Tibial artery (tissue), 4 donors: ENCODE data around the gene SLC35E2B.

ENCODE experiments used
- DNase-seq, 2 donors: peaks; one replicate each; pipeline ENCODE4 v3.0.0-alpha.2; 2019
- H3K27ac ChIP-seq, 2 donors: fragments of 200-600 bp; sonication (generic) in 1 of 2; 1 replicate in 1 of 2; 2 replicates in 1 of 2; pipeline ENCODE4 v1.5.1; 2018 to 2019; ENCODE audit warnings: mild to moderate bottlenecking in 1 of 2
- H3K27me3 ChIP-seq, 2 donors: fragments of 200-600 bp; sonication (generic) in 1 of 2; one replicate each; pipeline versions ENCODE4 v1.5.1 to v1.6.0; 2016 to 2019
- H3K36me3 ChIP-seq, 3 donors: fragments of 200-600 bp; sonication (generic) in 2 of 3; one replicate each; pipeline ENCODE4 v1.5.1; 2016 to 2019; ENCODE audit warnings: mild to moderate bottlenecking in 2 of 3
- H3K4me1 ChIP-seq, 4 donors: fragments of 200-600 bp; sonication (generic) in 2 of 4; 1 replicate in 3 of 4; 2 replicates in 1 of 4; pipeline ENCODE4 v1.5.1; 2016 to 2019
- H3K4me3 ChIP-seq, 2 donors: fragments of 200-600 bp; sonication (generic) in 1 of 2; 1 replicate in 1 of 2; 2 replicates in 1 of 2; pipeline ENCODE4 v1.5.1; 2018 to 2019; ENCODE audit warnings: mild to moderate bottlenecking in 2 of 2
- H3K9me3 ChIP-seq, 3 donors: fragments of 200-600 bp; sonication (generic) in 1 of 3; one replicate each; pipeline ENCODE4 v1.5.1; 2016 to 2019
- CTCF ChIP-seq, 2 experiments: fragments of 200-600 bp in 1 of 2; fragments of 450-650 bp in 1 of 2; IDR thresholded peaks; one replicate each; pipeline ENCODE4 v1.5.1; 2017 to 2019; ENCODE audit warnings: antibody characterized with exemption in 2 of 2, mild to moderate bottlenecking in 1 of 2, moderate library complexity in 1 of 2
- intact Hi-C: fragments of 100-400 bp; cut with DNase I; formaldehyde crosslinking; loops from one replicate; pipeline ENCODE4 v1.15.0; 2023; ENCODE audit warnings: low total_unique reads

Gene SLC35E2B

GRCh38 chr1:1616838-1617237 is 75.8 kb downstream of the SLC35E2B start:
- no peak for TF ChIP-seq CTCF (IDR thresholded peaks at IDR 0.05)
- H3K9me3 ChIP-seq, result no peaks in the 10 kb centered on the region
- DNase-seq, result no peak
- intact Hi-C loops, result no loop called here
- H3K4me3 ChIP-seq, result peak overlapping the region; percentile 99 to 100
- H3K4me1 ChIP-seq, result peaks cover 5 to 40% (median 31%) of the 10 kb centered on the region in 4 donors
- H3K27ac ChIP-seq, result peak overlapping the region in 1 of 2 donors; percentile 100
- peaks cover 0 to 42% (median 4%) of the 10 kb centered on the region in 3 donors for H3K36me3 ChIP-seq
- no peaks in the 10 kb centered on the region for H3K27me3 ChIP-seq

- no peaks in the 10 kb centered on the region for H3K9me3 ChIP-seq
- TF ChIP-seq CTCF (IDR thresholded peaks at IDR 0.05), result no peak
- H3K27ac ChIP-seq, result peak overlapping the region; percentile 100
- no peak for DNase-seq
- H3K27me3 ChIP-seq, result no peaks in the 10 kb centered on the region
- H3K36me3 ChIP-seq, result peaks cover 0 to 36% (median 4%) of the 10 kb centered on the region in 3 donors
- H3K4me1 ChIP-seq, result peaks cover 5 to 40% (median 33%) of the 10 kb centered on the region in 4 donors
- peak overlapping the region; percentile 99 to 100 for H3K4me3 ChIP-seq
- intact Hi-C loops, result no loop called here
Observed at GRCh38 chr1:1616045-1616790, 76.4 kb downstream of the SLC35E2B start.

- intact Hi-C loops, result loop anchor here (2.0 kb wide), 1 partner anchor 41 kb away; the partner anchor contains the start of gene SSU72
- peak; percentile 91 to 96 for DNase-seq
- peak within 1 kb of the TSS; percentile 99 to 100 for H3K4me3 ChIP-seq
- H3K9me3 ChIP-seq, result no peaks in the 10 kb centered on the region
- H3K36me3 ChIP-seq, result peaks cover 0 to 28% (median 4%) of the 10 kb centered on the region in 3 donors
- TF ChIP-seq CTCF (IDR thresholded peaks at IDR 0.05), result no peak
- H3K27me3 ChIP-seq, result no peaks in the 10 kb centered on the region
- peaks cover 5 to 40% (median 33%) of the 10 kb centered on the region in 4 donors for H3K4me1 ChIP-seq
- peak within 1 kb of the TSS; percentile 100 for H3K27ac ChIP-seq
Observed at GRCh38 chr1:1615256-1616044, 77.1 kb downstream of the SLC35E2B start, which contains the start of gene MIB2. TSS of gene MIB2 (plus strand) at chr1:1615500. CDS start at chr1:1623453, 7,953 bp downstream.

- peaks cover 5 to 40% (median 33%) of the 10 kb centered on the region in 4 donors for H3K4me1 ChIP-seq
- no peak for DNase-seq
- peak in 1 of 2 experiments; percentile 4 for TF ChIP-seq CTCF (IDR thresholded peaks at IDR 0.05)
- no peaks in the 10 kb centered on the region for H3K27me3 ChIP-seq
- H3K4me3 ChIP-seq, result peak overlapping the region; percentile 99 to 100
- peaks cover 0 to 22% (median 4%) of the 10 kb centered on the region in 3 donors for H3K36me3 ChIP-seq
- H3K9me3 ChIP-seq, result no peaks in the 10 kb centered on the region
- peak overlapping the region; percentile 100 for H3K27ac ChIP-seq
- intact Hi-C loops, result loop anchor here (2.0 kb wide), 1 partner anchor 40 kb away; the partner anchor contains the start of gene SSU72
Observed at GRCh38 chr1:1614954-1615255, 77.7 kb downstream of the SLC35E2B start.

GRCh38 chr1:1614204-1614953 is 78.2 kb downstream of the SLC35E2B start:
- TF ChIP-seq CTCF (IDR thresholded peaks at IDR 0.05), result no peak
- intact Hi-C loops, result loop anchor here (2.0 kb wide), 1 partner anchor 40 kb away; the partner anchor contains the start of gene SSU72
- DNase-seq, result no peak

More at GRCh38 chr1:1614204-1614953, 78.2 kb downstream of the SLC35E2B start:
- H3K9me3 ChIP-seq, result no peaks in the 10 kb centered on the region
- no peaks in the 10 kb centered on the region for H3K27me3 ChIP-seq
- H3K27ac ChIP-seq, result peak overlapping the region; percentile 100
- peaks cover 0 to 17% (median 4%) of the 10 kb centered on the region in 3 donors for H3K36me3 ChIP-seq
- H3K4me1 ChIP-seq, result peaks cover 5 to 40% (median 33%) of the 10 kb centered on the region in 4 donors
- H3K4me3 ChIP-seq, result peak overlapping the region; percentile 99 to 100
